NB4 (cell line): ENCODE results near the gene PPIB.

Experiments used
- CTCF ChIP-seq: IDR thresholded peaks from one replicate; pipeline ENCODE4 v1.5.1; 2012; ENCODE audit warnings: low read depth, low read length
- MYC ChIP-seq: IDR thresholded peaks from 2 replicates; pipeline ENCODE4 v1.6.1; 2011; ENCODE audit warnings: low read depth, low read length
- POLR2A ChIP-seq: IDR thresholded peaks from 2 replicates; pipeline ENCODE4 v1.6.1; 2011; ENCODE audit warnings: mild to moderate bottlenecking; ENCODE audit not compliant: insufficient read length; ENCODE audit errors: extremely low read depth

- TF ChIP-seq CTCF (no peak), MYC (no peak), POLR2A (no peak)
Measured at GRCh38 chr15:64162478-64162868, 349 bp downstream of the PPIB start.
